GM19193 (cell line): ENCODE measurements around the gene FAM3B.
A peak's percentile ranks its signal among the peaks of the same experiment; 100 is the strongest.

Experiments used
- POLR2A ChIP-seq: IDR thresholded peaks from 4 replicates; pipeline ENCODE4 v1.6.1; 2011; ENCODE audit not compliant: insufficient read depth, insufficient read length; ENCODE audit errors: extremely low read depth

The FAM3B gene

DNA sequence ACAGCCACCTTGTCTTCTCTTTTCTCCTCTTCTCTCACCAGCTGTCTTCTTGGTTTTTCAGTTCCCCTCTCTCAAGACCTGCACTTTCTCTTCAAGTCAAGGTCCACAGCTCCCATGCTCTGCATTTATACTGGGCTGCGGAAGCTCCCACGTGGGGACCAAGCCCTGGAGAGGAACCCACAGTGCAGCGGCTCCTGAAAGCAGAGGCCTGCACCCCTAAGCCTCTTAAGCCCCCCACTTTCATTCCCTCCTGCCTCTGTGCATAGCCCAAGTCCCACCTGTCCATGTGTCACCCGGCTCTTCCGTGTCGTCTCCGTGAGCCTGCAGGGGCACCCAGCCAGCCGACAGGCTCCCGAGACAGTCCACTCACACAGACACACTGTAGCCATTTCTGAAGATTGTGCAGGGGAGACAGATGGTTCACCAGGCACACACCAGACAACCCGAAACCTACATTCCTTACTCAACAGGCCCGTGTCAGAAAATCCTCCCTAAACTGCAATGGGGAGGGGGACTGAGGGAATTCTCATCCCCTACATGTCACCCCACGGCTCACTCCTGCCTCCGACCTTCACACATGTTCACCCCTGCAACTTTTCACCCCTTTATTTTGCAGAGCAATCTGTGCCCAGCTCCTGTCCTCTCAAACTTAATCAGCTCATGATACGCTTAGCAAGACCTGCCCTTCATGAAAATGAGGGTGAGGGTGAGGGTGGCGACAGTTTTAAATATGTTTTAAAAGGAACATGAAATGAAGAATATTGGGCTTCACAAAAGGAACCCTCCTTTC is 51.5 kb downstream of the FAM3B start:
- TF ChIP-seq POLR2A, result peak; percentile 29

DNA sequence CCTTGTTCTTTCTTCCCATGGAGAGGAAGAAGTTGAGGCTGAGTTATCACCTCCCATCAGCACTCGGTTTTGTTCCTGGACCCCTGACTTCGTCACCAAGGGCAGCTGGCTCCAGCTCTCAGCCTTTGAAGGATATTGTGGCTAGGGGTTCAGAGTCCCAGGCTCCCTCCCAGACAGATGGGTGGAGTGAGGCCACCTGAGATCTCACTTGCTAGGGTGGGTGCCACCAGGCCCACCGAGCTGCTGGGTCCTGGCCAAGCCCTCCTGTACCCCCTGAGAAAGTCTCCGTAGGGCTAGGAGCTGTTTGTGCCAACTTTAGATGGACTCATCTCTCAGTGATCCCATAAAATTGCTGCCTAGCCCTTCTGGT is 52.1 kb downstream of the FAM3B start:
- TF ChIP-seq POLR2A, result peak; percentile 7

DNA sequence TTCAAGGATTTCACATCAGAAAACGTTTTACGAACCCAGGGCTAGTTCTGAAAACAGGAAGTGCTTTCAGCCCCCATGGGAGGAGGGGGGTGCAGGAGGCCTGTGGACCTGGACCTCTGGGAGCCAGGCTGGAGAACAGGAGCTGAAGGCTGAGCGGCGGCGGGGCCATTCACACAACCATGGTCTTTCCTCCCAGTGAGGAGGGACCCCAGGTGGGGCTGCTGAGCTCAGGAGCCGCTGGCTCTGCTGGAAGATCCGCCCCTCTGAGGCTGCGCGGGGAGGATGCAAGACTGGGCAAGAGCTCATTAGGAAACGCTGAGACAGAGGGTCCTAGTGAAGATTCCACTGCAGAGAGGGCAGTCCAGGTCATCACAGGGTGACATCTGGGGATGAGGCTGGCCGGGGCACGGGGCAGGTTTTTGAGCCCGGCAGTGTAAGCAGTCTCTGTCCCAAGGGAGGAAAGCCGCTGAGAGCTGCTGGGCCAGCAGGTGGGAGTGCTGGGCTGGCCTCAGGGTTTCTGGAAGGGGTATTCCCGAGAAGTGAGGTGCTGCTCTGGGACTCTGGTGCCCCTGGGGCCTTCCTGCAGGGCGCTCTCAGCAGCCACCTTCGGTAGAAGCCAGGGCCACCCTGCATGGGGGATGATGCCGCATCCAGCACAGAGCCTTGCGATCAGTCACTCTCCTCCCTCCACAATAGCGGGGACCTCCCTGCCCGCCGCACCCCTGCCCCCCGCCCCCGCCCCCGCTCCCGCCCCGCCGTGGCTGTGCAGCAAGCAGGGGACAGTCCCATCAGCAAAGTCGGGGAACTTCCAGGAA is 52.7 kb downstream of the FAM3B start:
- TF ChIP-seq POLR2A, result peak; percentile 37

DNA sequence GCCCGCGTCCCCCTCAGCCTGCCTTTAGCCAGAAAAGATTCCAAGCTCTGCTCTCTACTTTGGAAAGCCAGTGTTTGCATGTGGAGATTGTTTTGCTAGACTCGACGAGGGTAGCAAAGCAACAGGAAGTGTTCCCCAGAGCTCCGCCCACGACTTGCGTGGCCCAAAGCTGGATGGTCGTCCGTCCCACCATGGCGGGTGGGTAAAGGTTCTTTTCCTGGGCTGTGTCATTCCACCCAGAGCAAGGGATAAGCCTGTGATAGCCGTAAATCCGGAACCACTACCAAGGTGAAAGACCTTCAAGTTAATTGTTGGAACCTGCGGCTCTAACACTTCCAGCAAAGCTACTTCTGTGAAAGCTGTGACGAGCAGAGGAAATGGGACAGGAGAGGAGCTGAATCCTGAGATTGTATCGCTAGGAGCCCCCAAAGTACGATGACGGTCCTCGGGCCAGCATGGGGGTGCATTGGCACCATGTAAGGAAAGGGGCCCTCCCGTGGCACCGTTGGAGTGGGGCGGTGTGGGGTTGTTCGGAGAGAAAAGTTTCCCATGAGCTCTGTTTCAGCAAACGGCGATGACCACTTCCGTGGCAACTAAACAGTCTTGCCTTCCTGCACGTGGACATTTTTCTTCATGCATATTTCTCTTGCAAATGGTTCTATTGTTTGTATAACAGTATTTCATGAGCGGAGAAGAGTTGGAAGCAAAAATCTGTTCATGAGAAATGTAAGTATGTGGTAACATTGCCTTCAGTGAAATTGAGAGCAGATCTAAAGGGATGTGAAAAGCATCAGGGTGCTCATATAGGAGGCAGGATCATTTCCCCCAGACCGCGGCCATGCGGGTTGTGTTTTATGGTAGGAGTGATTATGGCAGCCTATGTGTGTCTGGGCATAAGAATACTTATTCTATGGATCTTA is 53.6 kb downstream of the FAM3B start:
- TF ChIP-seq POLR2A, result no peak

DNA sequence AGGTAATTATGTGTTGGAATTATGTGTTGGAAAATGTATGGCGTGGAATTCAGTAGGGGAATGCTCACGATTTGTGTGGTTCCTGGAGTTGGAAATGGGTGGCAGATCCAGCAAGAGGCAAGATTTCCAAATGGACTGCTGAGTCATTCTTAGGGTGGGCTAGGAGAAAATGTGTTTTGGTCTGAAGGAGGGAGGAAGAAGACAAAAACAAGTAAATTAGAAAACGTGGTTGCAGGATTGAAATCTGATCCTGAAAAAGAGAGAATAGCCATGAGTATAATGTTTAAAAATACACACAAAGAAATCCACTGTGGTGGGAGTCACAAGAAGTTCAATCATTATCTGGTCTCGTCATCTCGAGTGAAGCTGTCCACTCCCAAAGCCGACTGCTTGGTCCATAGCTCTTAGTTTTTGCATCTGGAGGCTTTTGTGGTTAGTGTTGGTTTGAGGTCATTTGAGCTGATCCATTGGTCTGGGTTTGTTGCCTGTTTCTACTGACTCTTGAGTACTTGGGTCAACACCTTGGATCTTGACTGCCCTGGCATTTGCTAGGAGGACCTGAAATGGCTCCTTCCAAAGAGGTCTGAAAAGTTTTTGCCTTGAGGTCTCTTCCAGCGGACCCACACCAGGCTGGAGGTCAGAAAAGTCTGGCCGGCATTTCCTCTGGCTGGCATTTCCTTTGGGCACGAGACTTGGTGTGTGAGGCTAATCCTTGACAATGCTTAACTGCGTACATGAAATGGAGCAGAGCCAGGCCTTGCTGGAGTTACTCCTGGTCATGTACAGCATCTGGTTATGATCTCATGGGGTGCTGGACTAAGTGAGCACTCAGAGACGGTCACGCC is 54.5 kb downstream of the FAM3B start:
- no peak for TF ChIP-seq POLR2A

DNA sequence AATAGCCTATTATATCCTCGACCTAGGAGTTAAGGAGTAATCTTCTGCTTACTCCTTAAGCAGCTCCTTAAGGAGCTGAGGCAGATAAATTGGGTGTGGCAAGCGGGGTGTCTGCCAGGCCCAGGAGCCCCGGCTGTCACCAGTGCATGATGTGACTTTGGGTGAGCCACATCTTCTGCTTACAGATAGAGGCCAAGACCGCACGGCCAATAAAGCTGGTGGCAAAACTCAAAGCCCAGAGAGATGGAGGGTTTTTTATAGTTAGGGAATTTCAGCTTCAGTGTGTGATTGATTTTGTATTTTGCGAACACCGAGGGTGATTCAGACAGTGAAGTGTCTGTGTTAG is 55.1 kb downstream of the FAM3B start:
- no peak for TF ChIP-seq POLR2A

DNA sequence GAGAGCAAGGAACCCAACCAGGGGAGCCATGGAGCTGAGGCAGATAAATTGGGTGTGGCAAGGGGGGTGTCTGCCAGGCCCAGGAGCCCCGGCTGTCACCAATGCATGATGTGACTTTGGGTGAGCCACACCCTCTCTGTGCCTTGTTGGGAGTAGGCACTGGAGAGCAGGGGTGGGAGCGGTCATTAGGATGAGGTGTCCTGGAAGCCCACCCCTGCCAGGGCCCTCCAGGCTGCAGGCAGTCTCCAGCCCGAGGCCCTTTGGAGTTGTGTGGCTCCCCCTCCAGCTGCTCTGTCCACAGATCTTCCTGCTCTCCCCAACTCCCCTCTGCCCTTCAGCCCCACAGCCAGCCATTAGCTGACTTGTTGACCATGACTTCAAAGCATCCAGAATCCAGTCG is 56.7 kb downstream of the FAM3B start:
- no peak for TF ChIP-seq POLR2A

DNA sequence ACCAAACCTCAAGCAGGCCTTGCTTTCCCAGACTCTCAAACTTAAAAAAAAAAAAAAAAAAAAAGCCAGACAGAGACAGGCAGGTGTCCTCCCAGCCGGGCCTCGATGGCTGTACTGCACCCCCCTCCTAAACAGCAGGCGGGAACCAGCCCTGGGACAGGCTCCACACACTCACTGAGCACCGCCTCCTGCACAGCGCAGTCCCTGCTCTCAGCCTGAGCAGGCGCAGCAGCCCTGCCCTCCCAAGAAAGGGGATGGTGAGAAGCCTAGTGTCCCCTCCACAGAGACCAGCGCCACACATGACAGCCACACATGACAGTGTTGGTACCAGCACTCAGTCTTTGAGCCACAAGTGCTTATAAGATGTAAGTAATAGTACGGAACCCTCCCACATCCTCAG is 57.2 kb downstream of the FAM3B start:
- no peak for TF ChIP-seq POLR2A

DNA sequence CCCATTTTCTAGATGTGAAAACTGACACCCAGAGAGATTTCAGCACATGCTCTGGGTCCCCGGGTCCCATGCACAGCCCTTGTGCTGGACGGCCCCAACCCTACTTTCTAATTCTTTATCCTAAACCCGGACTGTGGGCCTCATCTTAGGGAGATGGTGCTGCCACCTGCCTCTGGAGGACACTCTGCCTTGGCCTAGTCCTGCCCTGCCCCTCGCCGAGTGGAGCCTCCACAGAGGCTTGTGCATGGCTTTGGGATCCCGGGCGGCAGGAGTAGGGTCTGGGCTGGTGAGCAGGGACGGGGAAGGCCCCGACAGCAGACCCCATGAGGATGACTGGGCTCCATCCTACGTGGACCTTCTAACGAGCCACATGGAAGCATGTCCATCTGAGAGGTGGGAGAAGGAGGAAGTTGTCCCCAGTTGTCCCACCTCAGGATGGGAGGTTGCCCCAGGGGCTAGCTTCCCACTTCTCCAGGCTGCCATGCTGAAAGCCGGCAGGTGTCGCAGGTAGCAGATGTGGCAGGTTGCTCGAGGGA is 57.6 kb downstream of the FAM3B start:
- TF ChIP-seq POLR2A, result no peak

DNA sequence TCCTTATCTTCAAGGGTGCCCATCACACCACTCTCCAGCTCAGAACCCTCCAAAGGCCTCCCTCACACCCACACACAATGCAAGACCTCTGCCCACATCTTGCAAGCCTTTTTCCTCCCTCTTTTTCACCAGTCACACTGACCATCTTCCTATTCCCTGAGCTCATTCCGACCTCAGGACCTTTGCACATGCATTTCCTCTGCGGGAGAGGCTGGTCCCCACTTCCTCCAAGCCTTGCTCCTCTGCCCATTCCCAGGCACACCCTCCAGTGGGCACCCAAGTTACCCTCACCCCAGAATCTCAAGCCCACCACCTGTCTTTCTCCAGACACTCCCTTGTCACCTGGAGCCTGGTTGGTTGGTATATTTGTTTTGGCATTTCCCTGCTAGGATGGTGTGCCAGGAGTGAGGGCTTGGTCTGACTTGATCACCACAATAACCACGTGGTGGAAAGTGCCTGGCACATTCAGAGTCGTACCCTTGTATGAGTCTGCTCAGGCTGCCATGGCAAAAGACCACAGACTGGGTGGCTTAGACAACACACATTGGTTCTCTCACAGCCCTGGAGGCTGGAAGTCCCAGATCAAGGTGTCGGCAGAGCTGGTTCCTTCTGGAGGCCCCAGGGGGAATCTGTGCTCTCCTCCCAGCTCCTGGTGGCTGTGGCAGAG is 58.4 kb downstream of the FAM3B start:
- no peak for TF ChIP-seq POLR2A

DNA sequence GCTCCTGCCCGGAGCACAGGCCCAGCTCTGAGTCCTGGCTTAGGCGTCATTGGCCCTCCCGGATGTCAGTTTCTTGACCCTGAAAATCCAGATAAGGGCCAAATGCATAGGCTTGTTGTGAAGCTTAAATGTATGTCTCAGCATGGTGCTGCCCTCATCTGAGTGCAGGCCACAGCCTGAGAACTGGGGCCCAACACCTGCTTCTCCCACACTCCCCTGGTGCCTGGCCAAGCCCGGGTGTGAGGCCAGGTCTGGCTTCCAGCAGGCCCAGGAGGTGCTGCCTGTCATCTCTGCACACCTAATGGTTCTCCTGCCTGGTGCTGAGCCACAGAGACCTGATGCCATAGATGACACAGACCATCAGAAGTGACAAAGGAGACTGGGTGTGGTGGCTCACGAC is 59.3 kb downstream of the FAM3B start:
- TF ChIP-seq POLR2A, result no peak

DNA sequence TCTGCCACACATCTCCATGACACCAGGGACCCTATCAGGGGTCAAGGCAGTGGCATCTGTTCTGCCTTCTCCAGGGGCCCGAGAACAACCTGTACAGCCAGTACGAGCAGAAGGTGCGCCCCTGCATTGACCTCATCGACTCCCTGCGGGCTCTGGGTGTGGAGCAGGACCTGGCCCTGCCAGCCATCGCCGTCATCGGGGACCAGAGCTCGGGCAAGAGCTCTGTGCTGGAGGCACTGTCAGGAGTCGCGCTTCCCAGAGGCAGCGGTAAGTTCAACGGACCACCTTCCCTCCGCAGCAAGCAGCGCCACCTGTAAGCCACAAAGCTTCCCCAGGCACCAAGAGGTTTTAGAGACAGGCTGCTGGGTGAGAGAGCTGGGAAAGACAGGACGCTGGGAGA is 61.1 kb downstream of the FAM3B start:
- peak; percentile 31 for TF ChIP-seq POLR2A

DNA sequence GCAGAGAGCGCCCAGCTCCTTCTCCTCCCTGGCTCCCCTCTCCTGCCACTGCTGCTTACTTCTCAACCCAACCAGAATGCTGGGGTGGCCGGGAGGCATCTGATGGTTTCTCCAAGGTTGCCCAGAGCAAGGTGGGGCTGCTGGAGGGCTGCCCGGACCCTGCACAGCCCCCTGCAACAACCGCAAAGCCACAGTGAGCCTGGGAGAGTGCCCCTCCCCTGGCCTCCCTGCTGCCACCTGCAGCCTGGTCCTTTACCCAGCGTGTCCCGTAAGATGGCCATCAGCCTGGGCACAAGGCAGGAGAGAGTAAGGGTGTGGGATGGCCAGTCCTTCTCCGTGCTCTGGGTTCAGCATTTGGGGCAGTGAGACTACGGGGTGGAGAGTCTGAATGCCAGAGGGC is 62.2 kb downstream of the FAM3B start:
- TF ChIP-seq POLR2A, result no peak

DNA sequence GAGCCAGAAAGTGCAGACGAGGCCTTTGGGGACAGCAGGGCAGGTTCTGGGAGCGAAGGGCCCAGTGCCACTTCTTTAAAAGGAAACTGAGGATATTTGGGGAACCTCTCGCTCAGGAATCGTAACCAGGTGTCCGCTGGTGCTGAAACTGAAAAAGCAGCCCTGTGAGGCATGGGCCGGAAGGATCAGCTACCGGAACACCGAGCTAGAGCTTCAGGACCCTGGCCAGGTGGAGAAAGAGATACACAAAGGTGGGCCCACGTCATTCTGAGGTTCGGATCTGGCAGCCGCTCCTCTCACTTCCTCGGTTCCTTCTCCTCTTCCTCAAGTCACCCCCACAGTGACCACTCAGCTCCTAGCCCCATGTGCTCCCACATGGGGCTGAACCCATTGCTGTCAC is 63.3 kb downstream of the FAM3B start:
- TF ChIP-seq POLR2A, result no peak
